GM13976 (cell line): ENCODE results near the gene HRAS.

Source experiments
- DNase-seq: peaks from one replicate; pipeline ENCODE4 v3.0.0; 2012; ENCODE audit warnings: low spot score
- in situ Hi-C: fragments of 300-500 bp; cut with MboI; formaldehyde crosslinking; loops from one replicate; pipeline ENCODE4 v1.12.0; 2022; ENCODE audit warnings: low sequenced_read_pairs, mixed read lengths, inconsistent platforms; ENCODE audit not compliant: unreplicated experiment
- TF ChIP-seq, protein P1 (sequence below): IDR thresholded peaks from 2 replicates; pipeline ENCODE4 v1.5.1; 2012; ENCODE audit warnings: borderline replicate concordance, mild to moderate bottlenecking; ENCODE audit not compliant: insufficient read depth; ENCODE audit errors: extremely low read depth, missing control alignments, control extremely low read depth

HRAS gene

DNA sequence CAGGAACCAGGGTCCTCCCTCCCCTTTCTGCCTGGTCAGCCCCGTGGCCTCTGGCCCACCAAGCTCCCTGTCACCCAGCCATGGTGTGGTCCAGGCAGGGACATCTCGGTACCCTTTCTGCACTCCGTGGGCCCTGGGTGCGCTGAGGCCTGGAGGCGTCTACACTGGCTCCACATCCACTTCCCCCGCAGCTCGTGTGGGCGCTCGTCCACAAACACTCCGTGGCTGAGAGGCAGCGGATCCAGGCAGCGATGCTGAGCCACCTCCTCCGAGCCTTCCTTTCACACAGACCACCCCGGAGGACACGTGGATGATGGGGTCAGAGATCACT lies 44.5 kb downstream of the HRAS start:
- TF ChIP-seq, protein P1, sequence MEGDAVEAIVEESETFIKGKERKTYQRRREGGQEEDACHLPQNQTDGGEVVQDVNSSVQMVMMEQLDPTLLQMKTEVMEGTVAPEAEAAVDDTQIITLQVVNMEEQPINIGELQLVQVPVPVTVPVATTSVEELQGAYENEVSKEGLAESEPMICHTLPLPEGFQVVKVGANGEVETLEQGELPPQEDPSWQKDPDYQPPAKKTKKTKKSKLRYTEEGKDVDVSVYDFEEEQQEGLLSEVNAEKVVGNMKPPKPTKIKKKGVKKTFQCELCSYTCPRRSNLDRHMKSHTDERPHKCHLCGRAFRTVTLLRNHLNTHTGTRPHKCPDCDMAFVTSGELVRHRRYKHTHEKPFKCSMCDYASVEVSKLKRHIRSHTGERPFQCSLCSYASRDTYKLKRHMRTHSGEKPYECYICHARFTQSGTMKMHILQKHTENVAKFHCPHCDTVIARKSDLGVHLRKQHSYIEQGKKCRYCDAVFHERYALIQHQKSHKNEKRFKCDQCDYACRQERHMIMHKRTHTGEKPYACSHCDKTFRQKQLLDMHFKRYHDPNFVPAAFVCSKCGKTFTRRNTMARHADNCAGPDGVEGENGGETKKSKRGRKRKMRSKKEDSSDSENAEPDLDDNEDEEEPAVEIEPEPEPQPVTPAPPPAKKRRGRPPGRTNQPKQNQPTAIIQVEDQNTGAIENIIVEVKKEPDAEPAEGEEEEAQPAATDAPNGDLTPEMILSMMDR, result no peak
- DNase-seq, result no peak
- in situ Hi-C loops, result no loop called here

DNA sequence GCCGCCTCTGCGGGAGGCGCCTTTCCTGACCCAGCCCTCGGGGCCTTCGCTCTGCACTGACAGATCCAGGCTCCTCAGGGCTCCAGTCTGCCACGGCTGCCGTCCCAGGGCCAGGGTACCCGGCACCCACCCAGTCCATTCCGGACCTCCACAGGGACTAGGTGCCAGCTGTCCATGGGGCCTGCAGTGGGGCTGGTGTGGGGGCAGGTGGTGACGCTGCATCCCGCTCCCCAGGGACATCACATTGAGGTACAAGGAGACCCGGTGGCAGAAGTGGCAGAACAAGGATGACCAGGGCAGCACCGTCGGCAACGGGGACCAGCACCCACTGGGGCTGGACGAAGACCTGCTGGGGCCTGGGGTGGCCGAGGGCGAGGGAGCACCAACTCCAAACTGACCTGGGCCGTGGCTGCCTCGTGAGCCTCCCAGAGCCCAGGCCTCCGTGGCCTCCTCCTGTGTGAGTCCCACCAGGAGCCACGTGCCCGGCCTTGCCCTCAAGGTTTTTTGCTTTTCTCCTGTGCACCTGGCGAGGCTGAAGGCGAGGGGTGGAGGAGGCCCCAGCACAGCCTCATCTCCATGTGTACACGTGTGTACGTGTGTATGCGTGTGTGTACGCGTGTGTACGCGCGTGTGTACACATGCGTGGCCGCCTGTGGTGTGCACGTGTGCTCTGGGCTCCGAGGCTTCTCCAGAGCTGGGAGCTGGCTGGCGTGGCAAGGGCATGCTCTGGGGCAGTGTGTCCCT lies 45.0 kb downstream of the HRAS start:
- in situ Hi-C loops, result no loop called here
- no peak for DNase-seq
- TF ChIP-seq, protein P1, result no peak

DNA sequence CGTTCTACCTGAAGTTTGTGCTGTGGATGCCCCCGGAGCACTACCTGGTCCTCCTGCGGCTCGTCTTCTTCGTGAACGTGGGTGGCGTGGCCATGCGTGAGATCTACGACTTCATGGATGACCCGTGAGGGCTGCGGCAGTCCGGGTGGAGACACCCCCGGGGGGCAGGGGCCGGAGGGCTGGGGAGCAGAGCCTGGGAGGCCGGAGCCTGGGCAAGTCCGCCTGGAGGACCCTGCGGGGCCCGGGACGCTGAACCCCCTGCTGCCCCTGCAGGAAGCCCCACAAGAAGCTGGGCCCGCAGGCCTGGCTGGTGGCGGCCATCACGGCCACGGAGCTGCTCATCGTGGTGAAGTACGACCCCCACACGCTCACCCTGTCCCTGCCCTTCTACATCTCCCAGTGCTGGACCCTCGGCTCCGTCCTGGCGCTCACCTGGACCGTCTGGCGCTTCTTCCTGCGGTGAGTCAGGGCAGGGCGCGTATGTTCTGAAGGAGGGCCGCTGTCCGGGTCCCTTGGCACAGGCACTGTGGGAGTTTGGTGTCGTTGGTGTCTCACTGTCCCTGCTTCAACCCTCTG lies 45.7 kb downstream of the HRAS start:
- DNase-seq, result no peak
- TF ChIP-seq, protein P1, result no peak
- in situ Hi-C loops, result no loop called here

DNA sequence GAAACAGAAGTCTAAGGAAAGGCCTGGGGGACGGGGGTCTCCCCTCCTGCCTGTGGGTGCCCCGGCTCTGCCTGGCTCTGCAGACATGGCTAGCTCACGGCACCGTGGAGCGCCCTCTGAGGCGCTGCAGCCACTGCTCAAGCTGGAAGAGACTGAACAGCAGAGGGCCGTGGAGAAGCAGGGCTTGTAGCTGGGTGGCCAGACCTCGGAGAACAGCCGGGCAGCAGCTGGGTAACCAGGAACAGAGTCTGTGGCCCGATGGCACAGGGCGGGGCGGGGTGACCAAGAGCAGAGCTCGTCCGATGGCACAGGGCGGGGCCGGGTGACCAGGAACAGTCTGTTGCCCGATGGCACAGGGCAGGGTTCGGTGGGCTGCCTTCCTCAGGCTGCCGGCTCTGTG lies 46.4 kb downstream of the HRAS start:
- in situ Hi-C loops, result no loop called here
- TF ChIP-seq, protein P1, result no peak

DNA sequence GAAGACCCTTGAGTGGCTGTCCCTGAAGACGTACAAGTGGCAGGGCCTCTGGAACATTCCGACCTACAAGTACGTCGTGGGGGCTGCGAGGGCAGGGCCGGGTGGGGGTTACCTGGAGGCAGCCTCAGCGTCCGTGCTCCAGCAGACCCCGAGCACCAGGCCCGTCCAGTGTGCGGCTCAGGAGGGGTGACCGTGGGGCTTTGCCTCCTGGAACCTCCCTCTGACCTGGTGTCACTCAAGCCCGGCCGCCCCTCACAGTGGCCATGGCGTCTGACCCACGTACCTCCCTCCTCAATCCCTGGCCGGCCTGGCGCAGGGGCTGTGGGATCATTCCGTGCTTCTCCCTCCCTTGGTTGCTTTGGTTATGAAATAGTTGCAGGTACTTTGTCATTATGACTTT lies 46.8 kb downstream of the HRAS start:
- in situ Hi-C loops, result no loop called here
- no peak for DNase-seq
- TF ChIP-seq, protein P1, result no peak

More for the DNA sequence above, 46.4 kb downstream of the HRAS start:
- no peak for DNase-seq

DNA sequence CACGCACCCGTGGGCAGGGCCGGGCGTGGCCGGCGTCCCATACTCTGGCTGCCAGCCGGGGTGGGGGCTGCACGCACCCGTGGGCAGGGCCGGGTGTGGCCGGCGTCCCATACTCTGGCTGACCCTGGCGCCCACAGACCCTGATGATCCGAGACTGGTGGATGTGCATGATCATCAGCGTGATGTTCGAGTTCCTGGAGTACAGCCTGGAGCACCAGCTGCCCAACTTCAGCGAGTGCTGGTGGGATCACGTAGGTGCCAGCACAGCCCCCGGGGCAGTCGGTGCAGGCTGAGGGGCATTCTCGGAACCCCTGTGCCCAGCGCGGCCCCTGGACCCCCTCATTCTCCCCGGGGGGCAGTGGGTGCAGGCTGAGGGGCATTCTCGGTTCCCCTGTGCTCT lies 47.3 kb downstream of the HRAS start:
- DNase-seq, result no peak
- in situ Hi-C loops, result no loop called here
- TF ChIP-seq, protein P1, result no peak
